Adrenal gland (tissue), 12 donors: Measurements from ENCODE around the gene CLIP4. TPM values are rescaled to one million over a fixed set of nuclear protein-coding genes. Genes with fewer than 3 reads are reported as not detected.

Experiments
- DNase-seq, 7 donors: peaks; one replicate each; pipeline ENCODE4 v3.0.0-alpha.2; 2019 to 2020
- H3K27ac ChIP-seq, 5 donors: fragments of 200-600 bp; sonication (generic) in 4 of 5; 1 replicate in 3 of 5; 2 replicates in 2 of 5; pipeline versions ENCODE4 v1.5.1 to v1.8.0; 2016 to 2020; ENCODE audit warnings: mild to moderate bottlenecking in 1 of 5
- H3K27me3 ChIP-seq: fragments of 200-600 bp; 2 replicates; pipeline ENCODE4 v1.8.0; 2021
- H3K36me3 ChIP-seq, 2 donors: fragments of 200-600 bp; replicated peaks in 1 of 2; 1 replicate in 1 of 2; 2 replicates in 1 of 2; pipeline versions ENCODE4 v1.5.1 to v1.8.0; 2018 to 2022
- H3K4me1 ChIP-seq, 2 donors: fragments of 200-600 bp; replicated peaks in 1 of 2; 1 replicate in 1 of 2; 2 replicates in 1 of 2; pipeline versions ENCODE4 v1.5.1 to v1.8.0; 2018 to 2021
- H3K4me3 ChIP-seq, 4 donors: fragments of 200-600 bp; sonication (generic) in 3 of 4; one replicate each; pipeline ENCODE4 v1.5.1; 2016 to 2018
- H3K9me3 ChIP-seq, 3 donors: fragments of 200-600 bp; sonication (generic) in 1 of 3; replicated peaks in 1 of 3; 1 replicate in 2 of 3; 2 replicates in 1 of 3; pipeline versions ENCODE4 v1.5.1 to v1.8.0; 2016 to 2021
- POLR2A ChIP-seq, 2 donors: fragments of 450-650 bp; IDR thresholded peaks; one replicate each; pipeline ENCODE4 v1.6.1; 2017; ENCODE audit warnings: antibody characterized with exemption in 2 of 2, mild to moderate bottlenecking in 2 of 2, moderate library complexity in 1 of 2
- WGBS, 4 donors: extraction: QIAGEN DNeasy Blood & Tissue Kit in 2 of 4; methylation state at CpG; one replicate each; pipeline versions ENCODE4 v1.1.5 to v1.1.7; 2013 to 2017; 5-methylcytosine and 5-hydroxymethylcytosine counted together
- intact Hi-C, 2 donors: fragments of 100-400 bp; cut with DNase I; formaldehyde crosslinking; loops; one replicate each; pipeline versions ENCODE4 v1.14.1 to v1.15.0; 2022 to 2023
- polyA plus RNA-seq, 3 donors: library from polyadenylated mRNA; stranded (reverse); fragments of 200-250 nt in 2 of 3; fragments of 350-450 nt in 1 of 3; fragmentation: Illumina TruSeq in 1 of 3; extraction: RNeasy Lipid Tissue Mini Kit (QIAGEN cat#74804) in 1 of 3; gene quantifications; one replicate each; pipeline ENCODE4 v1.2.3, GENCODE V29; 2013 to 2014
- total RNA-seq, 9 donors: library from RNA; depleted of rRNA in 4 of 9; stranded (reverse); fragments of >200 nt in 4 of 9; fragments of 120-200 nt in 1 of 9; fragmentation: NEBNext Ultra II Directional in 1 of 9; extraction: Animal tissue kit (Norgen Biotek cat#: 25700) in 1 of 9; gene quantifications; one replicate each; pipeline versions ENCODE4 v1.1.0 to v1.2.4, GENCODE V29; 2013 to 2023
- TF ChIP-seq, protein P1 (sequence below), 6 experiments: fragments of 450-650 bp in 4 of 6; fragments of 200-600 bp in 2 of 6; sonication (generic) in 1 of 6; IDR thresholded peaks; 1 replicate in 5 of 6; 2 replicates in 1 of 6; pipeline versions ENCODE4 v1.5.1 to v1.8.0; 2016 to 2021; ENCODE audit warnings: antibody characterized with exemption in 6 of 6, mild to moderate bottlenecking in 2 of 6, moderate library complexity in 1 of 6
- donor health status: healthy with polysubstance abuse.
- donor health status: Bipolar disorder and iron deficiency.
- donor health status: DM: yes; HTN: yes; CAD: no.
- donor health status: DM: no; HTN: no; CAD: no.
- donor health status: DM: no; HTN: no; CAD: no.
- donor health status: DM: yes; HTN: yes; CAD: no.

CLIP4 gene
- total and polyA plus RNA-seq, 12 donors = 6.1 to 30.5 (median 16.6) TPM

DNA sequence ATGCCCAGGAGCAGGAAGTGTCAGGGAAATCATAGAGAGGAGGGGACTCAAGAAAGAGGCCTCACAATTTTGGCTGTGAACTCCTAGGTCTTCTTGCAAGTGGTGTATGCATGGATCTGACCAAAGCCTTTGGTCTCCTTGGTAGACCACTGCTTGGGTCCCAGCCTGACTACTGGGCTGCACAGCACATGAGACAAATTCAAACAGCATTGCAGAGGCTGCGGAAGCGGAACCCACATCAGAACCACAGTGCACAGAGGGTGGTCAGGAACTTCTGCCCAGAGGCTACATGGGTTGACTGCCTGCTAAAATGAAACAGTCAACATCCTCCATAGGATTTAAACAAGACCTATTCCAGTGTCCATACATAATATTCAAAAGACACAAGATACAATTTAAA is 39.4 kb downstream of the CLIP4 start:
- intact Hi-C loops = no loop called here
- Histone ChIP-seq H3K27me3 (no peaks in the 10 kb centered on the region), H3K9me3 (no peaks in the 10 kb centered on the region), H3K4me1 (no peaks in the 10 kb centered on the region), H3K27ac (no peak overlapping the region), H3K4me3 (no peak overlapping the region), H3K36me3 (peaks cover 0 to 11% of the 10 kb centered on the region in 2 donors)
- WGBS, 4 donors = 88 to 100% (median 98%) methylated on average over 2 of the region's 2 CpGs
- DNase-seq = no peak
- no peak for TF ChIP-seq POLR2A (IDR thresholded peaks at IDR 0.05)
- TF ChIP-seq, protein P1, sequence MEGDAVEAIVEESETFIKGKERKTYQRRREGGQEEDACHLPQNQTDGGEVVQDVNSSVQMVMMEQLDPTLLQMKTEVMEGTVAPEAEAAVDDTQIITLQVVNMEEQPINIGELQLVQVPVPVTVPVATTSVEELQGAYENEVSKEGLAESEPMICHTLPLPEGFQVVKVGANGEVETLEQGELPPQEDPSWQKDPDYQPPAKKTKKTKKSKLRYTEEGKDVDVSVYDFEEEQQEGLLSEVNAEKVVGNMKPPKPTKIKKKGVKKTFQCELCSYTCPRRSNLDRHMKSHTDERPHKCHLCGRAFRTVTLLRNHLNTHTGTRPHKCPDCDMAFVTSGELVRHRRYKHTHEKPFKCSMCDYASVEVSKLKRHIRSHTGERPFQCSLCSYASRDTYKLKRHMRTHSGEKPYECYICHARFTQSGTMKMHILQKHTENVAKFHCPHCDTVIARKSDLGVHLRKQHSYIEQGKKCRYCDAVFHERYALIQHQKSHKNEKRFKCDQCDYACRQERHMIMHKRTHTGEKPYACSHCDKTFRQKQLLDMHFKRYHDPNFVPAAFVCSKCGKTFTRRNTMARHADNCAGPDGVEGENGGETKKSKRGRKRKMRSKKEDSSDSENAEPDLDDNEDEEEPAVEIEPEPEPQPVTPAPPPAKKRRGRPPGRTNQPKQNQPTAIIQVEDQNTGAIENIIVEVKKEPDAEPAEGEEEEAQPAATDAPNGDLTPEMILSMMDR (IDR thresholded peaks at IDR 0.05) = no peak

- no peak for DNase-seq
- intact Hi-C loops = no loop called here
- H3K27ac ChIP-seq = no peak overlapping the region
- no peak for TF ChIP-seq POLR2A (IDR thresholded peaks at IDR 0.05)
- TF ChIP-seq, protein P1 (IDR thresholded peaks at IDR 0.05) = no peak
- 80 to 90% (median 87%) methylated on average over 2 of the region's 2 CpGs for WGBS, 4 donors
- H3K4me3 ChIP-seq = no peak overlapping the region
- peaks cover 0 to 11% of the 10 kb centered on the region in 2 donors for H3K36me3 ChIP-seq
- no peaks in the 10 kb centered on the region for H3K4me1 ChIP-seq
- H3K9me3 ChIP-seq = no peaks in the 10 kb centered on the region
- H3K27me3 ChIP-seq = no peaks in the 10 kb centered on the region
Measured at GRCh38 chr2:29155578-29155977, 40.4 kb downstream of the CLIP4 start.

GRCh38 chr2:29157131-29157530 is 41.9 kb downstream of the CLIP4 start:
- DNase-seq = no peak
- H3K9me3 ChIP-seq = no peaks in the 10 kb centered on the region
- H3K36me3 ChIP-seq = peaks cover 0 to 11% of the 10 kb centered on the region in 2 donors
- no peaks in the 10 kb centered on the region for H3K27me3 ChIP-seq
- intact Hi-C loops = no loop called here
- H3K4me1 ChIP-seq = no peaks in the 10 kb centered on the region
- no peak overlapping the region for H3K4me3 ChIP-seq
- no peak overlapping the region for H3K27ac ChIP-seq
- TF ChIP-seq POLR2A (IDR thresholded peaks at IDR 0.05) = no peak
- TF ChIP-seq, protein P1 (IDR thresholded peaks at IDR 0.05) = no peak
- 73 to 84% (median 80%) methylated on average over 4 of the region's 4 CpGs for WGBS, 4 donors

GRCh38 chr2:29159125-29159524 is 43.9 kb downstream of the CLIP4 start:
- no peak overlapping the region for H3K4me3 ChIP-seq
- no peak overlapping the region for H3K27ac ChIP-seq
- no peaks in the 10 kb centered on the region for H3K4me1 ChIP-seq
- WGBS, 4 donors = 45 to 95% (median 70%) methylated on average over 1 of the region's 1 CpG
- no peaks in the 10 kb centered on the region for H3K27me3 ChIP-seq
- intact Hi-C loops = no loop called here
- TF ChIP-seq, protein P1 (IDR thresholded peaks at IDR 0.05) = no peak
- H3K36me3 ChIP-seq = peaks cover 0 to 10% of the 10 kb centered on the region in 2 donors
- H3K9me3 ChIP-seq = no peaks in the 10 kb centered on the region
- no peak for DNase-seq
